HepG2 (cell line): ENCODE results near the gene PKP3. TPM values are rescaled to one million over a fixed set of nuclear protein-coding genes. Genes with fewer than 3 reads are reported as not detected.

Experiments
- ATAC-seq: fragments of 200-7000 bp; cut with Tn5 transposase; 3 replicates; pipeline ENCODE4 v1.9.1; 2020; ENCODE audit warnings: mild to moderate bottlenecking, moderate library complexity
- BruUV-seq: library from RNA; stranded (reverse); fragments of 400-500 nt; replicated peaks from 2 replicates; lab custom pipeline; 2021; lab: Mats Ljungman, UMichigan
- CTCF ChIA-PET: fragments of 300-600 bp; formaldehyde crosslinking; extraction: SDS; loops from one replicate; lab custom pipeline; 2021; ENCODE audit warnings: low total read pairs, inconsistent platforms, low intra/inter-chr PET ratio; lab: Yijun Ruan, JAX
- POLR2A ChIA-PET: fragments of 350-600 bp; sonication (Branson Sonifier 250); formaldehyde crosslinking; loops from one replicate; lab custom pipeline; 2020; ENCODE audit warnings: antibody characterized with exemption, inconsistent platforms; lab: Yijun Ruan, JAX
- DNase-seq: peaks from one replicate; pipeline ENCODE4 v3.0.0-alpha.2; 2015; ENCODE audit warnings: low spot score
- FAIRE-seq: peaks from 3 replicates; lab custom pipeline; 2011; peaks lifted over from hg19 to GRCh38; lab: Jason Lieb, UNC
- H2AFZ ChIP-seq: one replicate; pipeline ENCODE4 v1.6.1; 2011; ENCODE audit warnings: low read length, inconsistent platforms
- H3K27ac ChIP-seq: fragments of 300-600 bp; 3 replicates; pipeline ENCODE4 v1.8.0; 2011; ENCODE audit warnings: mixed run types, mild to moderate bottlenecking, mixed read lengths, low read length, inconsistent platforms; ENCODE audit not compliant: insufficient read depth; ENCODE audit errors: extremely low read length
- H3K27me3 ChIP-seq, 2 experiments: fragments of 200-600 bp in 1 of 2; 2 replicates in 1 of 2; 3 replicates in 1 of 2; pipeline versions ENCODE4 v1.6.0 to v1.8.0; 2011; ENCODE audit warnings: low read length in 2 of 2, mild to moderate bottlenecking in 2 of 2, moderate library complexity in 2 of 2, inconsistent platforms in 1 of 2; ENCODE audit not compliant: insufficient read depth in 2 of 2, control insufficient read depth in 1 of 2
- H3K36me3 ChIP-seq, 2 experiments: fragments of 200-600 bp in 1 of 2; replicated peaks in 1 of 2; 2 replicates in 1 of 2; 3 replicates in 1 of 2; pipeline versions ENCODE4 v1.5.1 to v1.8.0; 2011; ENCODE audit warnings: low read length in 2 of 2, inconsistent platforms in 1 of 2; ENCODE audit not compliant: insufficient read depth in 2 of 2, control insufficient read depth in 1 of 2
- H3K4me1 ChIP-seq: 2 replicates; pipeline ENCODE4 v1.5.1; 2012; ENCODE audit warnings: low read length, inconsistent platforms; ENCODE audit not compliant: insufficient read depth
- H3K4me2 ChIP-seq: 2 replicates; pipeline ENCODE4 v1.6.0; 2011; ENCODE audit warnings: low read depth, low read length, inconsistent platforms
- H3K4me3 ChIP-seq, 3 experiments: fragments of 200-600 bp in 1 of 3; sonication (generic), shearing (Covaris generic) in 1 of 3; replicated peaks in 1 of 3; 2 replicates each; pipeline ENCODE4 v1.5.1; 2011 to 2016; ENCODE audit warnings: low read length in 3 of 3, inconsistent platforms in 2 of 3, low read depth in 2 of 3, mild to moderate bottlenecking in 2 of 3, control low read depth in 1 of 3, mixed read lengths in 1 of 3; ENCODE audit not compliant: insufficient read depth in 1 of 3
- H3K79me2 ChIP-seq: one replicate; pipeline ENCODE4 v1.6.1; 2011; ENCODE audit warnings: low read length, inconsistent platforms; ENCODE audit not compliant: insufficient read depth
- H3K9ac ChIP-seq: 2 replicates; pipeline ENCODE4 v1.6.0; 2011; ENCODE audit warnings: mild to moderate bottlenecking, low read depth, low read length, inconsistent platforms; ENCODE audit not compliant: insufficient read depth
- H3K9me3 ChIP-seq: 2 replicates; pipeline ENCODE4 v1.5.1; 2012; ENCODE audit warnings: mild to moderate bottlenecking, low read length
- H4K20me1 ChIP-seq: 2 replicates; pipeline ENCODE4 v1.6.0; 2011; ENCODE audit warnings: inconsistent platforms, mild to moderate bottlenecking, low read length, moderate library complexity; ENCODE audit not compliant: insufficient read depth
- HNRNPUL1 ChIP-seq: fragments of 200-400 bp; formaldehyde crosslinking; IDR thresholded peaks from 2 replicates; pipeline ENCODE4 v1.6.1; 2017; ENCODE audit warnings: low read depth, mild to moderate bottlenecking, low read length, moderate library complexity
- MXD3 ChIP-seq: IDR thresholded peaks from 2 replicates; pipeline ENCODE4 v1.6.1; 2016; ENCODE audit warnings: mild to moderate bottlenecking, missing biosample characterization, missing genetic modification reagents
- MXD4 ChIP-seq: IDR thresholded peaks from 2 replicates; pipeline ENCODE4 v1.6.1; 2016; ENCODE audit warnings: mild to moderate bottlenecking, missing biosample characterization, missing genetic modification reagents
- PRMT3 ChIP-seq: sonication (generic); formaldehyde crosslinking; IDR thresholded peaks from 2 replicates; pipeline ENCODE4 v1.8.1; 2022; ENCODE audit warnings: low read depth, mild to moderate bottlenecking, moderate library complexity, missing genetic modification reagents, borderline replicate concordance
- RAD21 ChIP-seq: fragments of 450-650 bp; formaldehyde crosslinking; IDR thresholded peaks from 2 replicates; pipeline ENCODE4 v1.5.0; 2020; ENCODE audit warnings: mild to moderate bottlenecking
- RFX1 ChIP-seq: fragments of 450-650 bp; IDR thresholded peaks from 2 replicates; pipeline ENCODE4 v1.6.1; 2017
- TCF7 ChIP-seq: sonication (generic); IDR thresholded peaks from 2 replicates; pipeline ENCODE4 v1.6.1; 2016; ENCODE audit warnings: antibody characterized with exemption, low read depth
- ZBTB10 ChIP-seq: sonication (generic); formaldehyde crosslinking; IDR thresholded peaks from 2 replicates; pipeline ENCODE4 v1.4.0; 2020; ENCODE audit warnings: missing genetic modification reagents, borderline replicate concordance
- ZNF274 ChIP-seq: sonication (generic); formaldehyde crosslinking; IDR thresholded peaks from 2 replicates; pipeline ENCODE4 v1.5.1; 2020; ENCODE audit warnings: mild to moderate bottlenecking, missing genetic modification reagents
- ZNF331 ChIP-seq: sonication (generic); formaldehyde crosslinking; IDR thresholded peaks from 2 replicates; pipeline ENCODE4 v1.4.0; 2020; ENCODE audit warnings: missing genetic modification reagents
- ZNF552 ChIP-seq: sonication (generic); formaldehyde crosslinking; IDR thresholded peaks from 2 replicates; pipeline ENCODE4 v1.9.0; 2022; ENCODE audit warnings: missing genetic modification reagents, mild to moderate bottlenecking, borderline replicate concordance
- ZUFSP ChIP-seq: sonication (generic); formaldehyde crosslinking; IDR thresholded peaks from 2 replicates; pipeline ENCODE4 v1.9.0; 2021; ENCODE audit warnings: missing genetic modification reagents, mild to moderate bottlenecking, borderline replicate concordance
- ZZZ3 ChIP-seq: sonication (generic); formaldehyde crosslinking; IDR thresholded peaks from 2 replicates; pipeline ENCODE4 v1.4.0; 2020; ENCODE audit warnings: missing genetic modification reagents, mild to moderate bottlenecking, borderline replicate concordance
- WGBS: methylation state at CpG from one replicate; pipeline ENCODE4 v1.1.6; 2017; ENCODE audit warnings: low lambda C conversion rate; 5-methylcytosine and 5-hydroxymethylcytosine counted together
- in situ Hi-C: cut with HindIII; loops from 2 replicates; pipeline ENCODE4 v1.10.0; 2017; ENCODE audit warnings: low pct_unique_long_range_greater_than_20kb; ENCODE audit not compliant: extremely low pct_ligation_motif_present
- intact Hi-C: fragments of 100-400 bp; cut with micrococcal nuclease; formaldehyde crosslinking; loops from one replicate; pipeline ENCODE4 v1.10.0; 2022; ENCODE audit not compliant: unreplicated experiment
- polyA plus RNA-seq, 8 experiments: library from polyadenylated mRNA; depleted of rRNA in 3 of 8; stranded (reverse) in 7 of 8; unstranded in 1 of 8; fragments of >200 nt; fragmentation: Illumina TruSeq in 4 of 8; extraction: Trizol in 4 of 8; gene quantifications; 2 replicates each; pipeline versions ENCODE4 v1.2.1 to v1.2.3, GENCODE V29; 2011 to 2016; ENCODE audit warnings: low read depth in 4 of 8, missing spikeins in 1 of 8, mixed read lengths in 1 of 8; ENCODE audit not compliant: insufficient read depth in 1 of 8
- total RNA-seq, 5 experiments: library from RNA; depleted of rRNA; stranded (reverse); fragments of >200 nt; fragmentation: Illumina TruSeq; extraction: Trizol; gene quantifications; 2 replicates each; pipeline ENCODE4 v1.2.3, GENCODE V29; 2016; ENCODE audit warnings: low read depth in 1 of 5
- TF ChIP-seq, protein P1 (sequence below): sonication (generic); formaldehyde crosslinking; IDR thresholded peaks from 2 replicates; pipeline ENCODE4 v1.9.0; 2022; ENCODE audit warnings: low read depth, missing genetic modification reagents

The PKP3 gene
- total and polyA plus RNA-seq, 2 of the 13 experiments (the other 11 are each of a cell fraction or from before 2014, with no cell fraction given): 18.0 to 28.7 TPM

GRCh38 chr11:363948-364761, 29.9 kb upstream of the PKP3 start (continued):
- TF ChIP-seq ZNF331 (CRISPR knock-in tag): no peak
- no peak for TF ChIP-seq TCF7
- TF ChIP-seq ZBTB10 (CRISPR knock-in tag): no peak
- peak; percentile 47; the same call in 1 of the 2 replicates for TF ChIP-seq RAD21 (CRISPR knock-in tag)

GRCh38 chr11:364991-365725, 28.9 kb upstream of the PKP3 start:
- no peak for FAIRE-seq
- intact Hi-C loops: no loop called here
- DNase-seq: no peak
- Histone ChIP-seq H3K4me1 (peaks cover 21% of the 10 kb centered on the region), H3K9me3 (peaks cover 9% of the 10 kb centered on the region), H2AFZ (no peak overlapping the region), H3K9ac (no peak overlapping the region), H3K36me3 (no peaks in the 10 kb centered on the region), H3K27ac (no peak overlapping the region), H3K4me3 (no peak overlapping the region), H3K27me3 (peaks cover 9 to 34% of the 10 kb centered on the region in 2 experiments), H3K79me2 (no peaks in the 10 kb centered on the region), H4K20me1 (no peaks in the 10 kb centered on the region), H3K4me2 (no peak overlapping the region)
- ChIA-PET CTCF (interaction anchor here (1.2 kb wide), 1 partner anchor 60 kb away, joined by 4 read pairs; no protein-coding TSS in a partner anchor), POLR2A (interaction anchor here (0.7 to 2.0 kb wide), 10 partner anchors 10 to 158 kb away, joined by 3 to 7 read pairs (median 4); partner anchors contain the start of genes BET1L, IFITM2, PTDSS2 and RIC8A)
- BruUV-seq: no TSS peak
- ATAC-seq: no peak
- in situ Hi-C loops: loop anchor here (5.0 kb wide), 1 partner anchor 63 kb away; no protein-coding TSS in a partner anchor
- 30% methylated on average over 9 of the region's 22 CpGs for WGBS
- no peak for TF ChIP-seq ZZZ3
- no peak for TF ChIP-seq PRMT3 (CRISPR knock-in tag)
- no peak for TF ChIP-seq MXD3 (CRISPR knock-in tag)
- no peak for TF ChIP-seq ZUFSP (CRISPR knock-in tag)
- no peak for TF ChIP-seq ZNF274 (CRISPR knock-in tag)
- no peak for TF ChIP-seq MXD4
- no peak for TF ChIP-seq HNRNPUL1
- no peak for TF ChIP-seq RFX1
- TF ChIP-seq, protein P1, sequence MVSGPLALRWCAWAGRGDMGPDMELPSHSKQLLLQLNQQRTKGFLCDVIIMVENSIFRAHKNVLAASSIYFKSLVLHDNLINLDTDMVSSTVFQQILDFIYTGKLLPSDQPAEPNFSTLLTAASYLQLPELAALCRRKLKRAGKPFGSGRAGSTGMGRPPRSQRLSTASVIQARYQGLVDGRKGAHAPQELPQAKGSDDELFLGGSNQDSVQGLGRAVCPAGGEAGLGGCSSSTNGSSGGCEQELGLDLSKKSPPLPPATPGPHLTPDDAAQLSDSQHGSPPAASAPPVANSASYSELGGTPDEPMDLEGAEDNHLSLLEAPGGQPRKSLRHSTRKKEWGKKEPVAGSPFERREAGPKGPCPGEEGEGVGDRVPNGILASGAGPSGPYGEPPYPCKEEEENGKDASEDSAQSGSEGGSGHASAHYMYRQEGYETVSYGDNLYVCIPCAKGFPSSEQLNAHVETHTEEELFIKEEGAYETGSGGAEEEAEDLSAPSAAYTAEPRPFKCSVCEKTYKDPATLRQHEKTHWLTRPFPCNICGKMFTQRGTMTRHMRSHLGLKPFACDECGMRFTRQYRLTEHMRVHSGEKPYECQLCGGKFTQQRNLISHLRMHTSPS: no peak
- TF ChIP-seq ZNF552: no peak
